ENCODE data around the gene CCDC88C.

GRCh38 chr14:91339671-91340369, 77.8 kb downstream of the CCDC88C start:
- TF ChIP-seq CTCF (IDR thresholded peaks at IDR 0.05): no peak
- TF ChIP-seq POLR2A (IDR thresholded peaks at IDR 0.05): no peak
- TF ChIP-seq POLR2AphosphoS5 (IDR thresholded peaks at IDR 0.05): no peak

All from upper lobe of left lung (tissue), 4 donors.